IMR-90 (cell line): ENCODE results near the gene CSH1. TPM values are rescaled to one million over a fixed set of nuclear protein-coding genes. Genes with fewer than 3 reads are reported as not detected.

Experiments used
- ATAC-seq: fragments of 200-7000 bp; cut with Tn5 transposase; 2 replicates; pipeline ENCODE4 v1.9.1; 2020; ENCODE audit warnings: low read depth, mild to moderate bottlenecking, moderate library complexity
- BruUV-seq: library from RNA; stranded (reverse); fragments of 400-500 nt; replicated peaks from 2 replicates; lab custom pipeline; 2021; lab: Mats Ljungman, UMichigan
- CTCF ChIA-PET: fragments of 300-600 bp; formaldehyde crosslinking; extraction: SDS; loops from one replicate; lab custom pipeline; 2021; ENCODE audit warnings: antibody characterized with exemption; lab: Yijun Ruan, JAX
- POLR2A ChIA-PET: fragments of 300-600 bp; sonication (Branson Sonifier 250); formaldehyde crosslinking; loops from one replicate; lab custom pipeline; 2022; ENCODE audit warnings: antibody characterized with exemption; ENCODE audit not compliant: unreplicated experiment; lab: Charles Lee
- DNase-seq: peaks from one replicate; pipeline ENCODE4 v3.0.0; 2013
- H2AFZ ChIP-seq: replicated peaks from 2 replicates; pipeline ENCODE3; 2013; ENCODE audit warnings: low read length, mild to moderate bottlenecking; ENCODE audit not compliant: poor library complexity
- H2AK5ac ChIP-seq: 2 replicates; pipeline ENCODE4 v1.6.1; 2013; ENCODE audit warnings: low read depth, low read length, inconsistent platforms
- H2AK9ac ChIP-seq: replicated peaks from 2 replicates; pipeline ENCODE3; 2013; ENCODE audit warnings: mild to moderate bottlenecking, low read depth, low read length, moderate library complexity; ENCODE audit not compliant: poor library complexity
- H2BK120ac ChIP-seq: 2 replicates; pipeline ENCODE4 v1.6.1; 2013; ENCODE audit warnings: low read depth, low read length, inconsistent platforms
- H2BK15ac ChIP-seq: 3 replicates; pipeline ENCODE4 v1.6.1; 2013; ENCODE audit warnings: low read depth, low read length, inconsistent platforms
- H2BK20ac ChIP-seq: 2 replicates; pipeline ENCODE4 v1.6.1; 2013; ENCODE audit warnings: low read depth, mild to moderate bottlenecking, inconsistent platforms, low read length, moderate library complexity
- H2BK5ac ChIP-seq: 2 replicates; pipeline ENCODE4 v1.6.1; 2013; ENCODE audit warnings: mild to moderate bottlenecking, low read depth, low read length, inconsistent platforms; ENCODE audit not compliant: poor library complexity, severe bottlenecking
- H3K14ac ChIP-seq: replicated peaks from 2 replicates; pipeline ENCODE4 v1.6.1; 2013; ENCODE audit warnings: low read depth, low read length, inconsistent platforms
- H3K18ac ChIP-seq: 2 replicates; pipeline ENCODE4 v1.6.1; 2013; ENCODE audit warnings: low read depth, low read length, control low read depth
- H3K23ac ChIP-seq: 2 replicates; pipeline ENCODE4 v1.6.1; 2013; ENCODE audit warnings: low read depth, low read length, inconsistent platforms
- H3K27ac ChIP-seq: 2 replicates; pipeline ENCODE4 v1.5.1; 2013; ENCODE audit warnings: mild to moderate bottlenecking, control low read depth, low read length; ENCODE audit not compliant: insufficient read depth
- H3K27me3 ChIP-seq: 2 replicates; pipeline ENCODE4 v1.6.1; 2013; ENCODE audit warnings: low read length; ENCODE audit not compliant: control insufficient read depth, insufficient read depth
- H3K36me3 ChIP-seq: 2 replicates; pipeline ENCODE4 v1.6.1; 2013; ENCODE audit warnings: low read length, mixed read lengths; ENCODE audit not compliant: control insufficient read depth, insufficient read depth
- H3K4ac ChIP-seq: 2 replicates; pipeline ENCODE4 v1.6.1; 2013; ENCODE audit warnings: low read depth, low read length, inconsistent platforms
- H3K4me1 ChIP-seq: 2 replicates; pipeline ENCODE4 v1.6.1; 2013; ENCODE audit warnings: low read length, mixed read lengths; ENCODE audit not compliant: control insufficient read depth, insufficient read depth
- H3K4me2 ChIP-seq: 2 replicates; pipeline ENCODE4 v1.6.1; 2013; ENCODE audit warnings: low read depth, mild to moderate bottlenecking, control low read depth, low read length, moderate library complexity
- H3K4me3 ChIP-seq: 2 replicates; pipeline ENCODE4 v1.5.1; 2013; ENCODE audit warnings: low read depth, mild to moderate bottlenecking, control low read depth, low read length, moderate library complexity; ENCODE audit not compliant: insufficient read depth
- H3K56ac ChIP-seq: 2 replicates; pipeline ENCODE4 v1.6.1; 2013; ENCODE audit warnings: low read length, inconsistent platforms; ENCODE audit not compliant: insufficient read depth; ENCODE audit errors: extremely low read depth
- H3K79me1 ChIP-seq, 2 experiments: 2 replicates each; pipeline ENCODE4 v1.6.1; 2013; ENCODE audit warnings: low read length in 2 of 2, inconsistent platforms in 1 of 2, low read depth in 1 of 2
- H3K9ac ChIP-seq: 2 replicates; pipeline ENCODE4 v1.6.1; 2013; ENCODE audit warnings: low read depth, low read length, control low read depth
- H3K9me1 ChIP-seq: 2 replicates; pipeline ENCODE4 v1.6.1; 2013; ENCODE audit warnings: low read length, inconsistent platforms; ENCODE audit not compliant: insufficient read depth
- H3K9me3 ChIP-seq: 2 replicates; pipeline ENCODE4 v1.6.1; 2013; ENCODE audit warnings: low read length; ENCODE audit not compliant: control insufficient read depth, insufficient read depth
- H4K20me1 ChIP-seq: 2 replicates; pipeline ENCODE4 v1.6.1; 2013; ENCODE audit warnings: low read length, inconsistent platforms; ENCODE audit not compliant: insufficient read depth
- H4K5ac ChIP-seq: 2 replicates; pipeline ENCODE4 v1.6.1; 2013; ENCODE audit warnings: mild to moderate bottlenecking, low read depth, low read length, control low read depth
- H4K8ac ChIP-seq, 2 experiments: 2 replicates each; pipeline ENCODE4 v1.6.1; 2013; ENCODE audit warnings: low read depth in 2 of 2, low read length in 2 of 2, control low read depth in 1 of 2, inconsistent platforms in 1 of 2
- H4K91ac ChIP-seq: 2 replicates; pipeline ENCODE4 v1.6.1; 2013; ENCODE audit warnings: low read depth, low read length, inconsistent platforms; ENCODE audit not compliant: insufficient read depth
- BHLHE40 ChIP-seq: fragments of 150-350 bp; IDR thresholded peaks from 2 replicates; pipeline ENCODE4 v1.6.1; 2016; ENCODE audit warnings: mild to moderate bottlenecking, low read depth, low read length
- CEBPB ChIP-seq: IDR thresholded peaks from 2 replicates; pipeline ENCODE4 v1.6.1; 2012; ENCODE audit warnings: low read depth, low read length, improper control_type of control experiment
- CHD1 ChIP-seq: IDR thresholded peaks from 2 replicates; pipeline ENCODE4 v1.6.1; 2012; ENCODE audit warnings: low read depth, low read length, improper control_type of control experiment
- FOS ChIP-seq: fragments of 150-350 bp; IDR thresholded peaks from 2 replicates; pipeline ENCODE4 v1.6.1; 2016; ENCODE audit warnings: low read depth, low read length
- MAFK ChIP-seq: IDR thresholded peaks from 2 replicates; pipeline ENCODE4 v1.6.1; 2012; ENCODE audit warnings: low read depth, low read length, improper control_type of control experiment
- MAZ ChIP-seq: IDR thresholded peaks from 2 replicates; pipeline ENCODE4 v1.6.1; 2012; ENCODE audit warnings: low read depth, mild to moderate bottlenecking, low read length, improper control_type of control experiment, moderate library complexity, borderline replicate concordance
- MXI1 ChIP-seq: IDR thresholded peaks from 2 replicates; pipeline ENCODE4 v1.6.1; 2012; ENCODE audit warnings: low read depth, mild to moderate bottlenecking, low read length, moderate library complexity, borderline replicate concordance
- NFE2L2 ChIP-seq: fragments of 150-350 bp; IDR thresholded peaks from 2 replicates; pipeline ENCODE4 v1.6.1; 2016; ENCODE audit warnings: low read depth, mild to moderate bottlenecking, low read length
- POLR2A ChIP-seq: IDR thresholded peaks from 2 replicates; pipeline ENCODE4 v1.6.1; 2012; ENCODE audit warnings: mild to moderate bottlenecking, low read depth, low read length
- RAD21 ChIP-seq: IDR thresholded peaks from 2 replicates; pipeline ENCODE4 v1.6.1; 2012; ENCODE audit warnings: low read length, improper control_type of control experiment
- RCOR1 ChIP-seq: IDR thresholded peaks from 2 replicates; pipeline ENCODE4 v1.6.1; 2012; ENCODE audit warnings: mild to moderate bottlenecking, low read length, improper control_type of control experiment; ENCODE audit not compliant: insufficient replicate concordance
- RFX5 ChIP-seq: IDR thresholded peaks from 2 replicates; pipeline ENCODE4 v1.8.0; 2012; ENCODE audit warnings: low read depth, mild to moderate bottlenecking, low read length, moderate library complexity
- SMC3 ChIP-seq: fragments of 150-350 bp; IDR thresholded peaks from 2 replicates; pipeline ENCODE4 v1.6.1; 2016; ENCODE audit warnings: low read depth, mild to moderate bottlenecking, antibody characterized with exemption, low read length, moderate library complexity
- WGBS, 2 experiments: methylation state at CpG; one replicate each; pipeline versions ENCODE4 v1.1.5 to v1.1.7; 2013; ENCODE audit warnings: missing lambda C conversion rate in 2 of 2; ENCODE audit not compliant: insufficient read length in 1 of 2; ENCODE audit errors: extremely low coverage in 2 of 2; 5-methylcytosine and 5-hydroxymethylcytosine counted together
- dilution Hi-C: fragments of 300-500 bp; cut with HindIII; formaldehyde crosslinking; loops from one replicate; pipeline ENCODE4 v1.14.3; 2018; ENCODE audit warnings: low sequenced_read_pairs; ENCODE audit not compliant: unreplicated experiment
- in situ Hi-C: fragments of 300-500 bp; cut with MboI; formaldehyde crosslinking; loops from 3 replicates; pipeline ENCODE4 v1.14.3; 2019; ENCODE audit warnings: low sequenced_read_pairs, inconsistent platforms, mixed read lengths
- intact Hi-C: fragments of 100-400 bp; cut with micrococcal nuclease; formaldehyde crosslinking; loops from 2 replicates; pipeline ENCODE4 v1.10.0; 2022
- polyA plus RNA-seq, 3 experiments: library from polyadenylated mRNA; depleted of rRNA; stranded (reverse); fragments of >200 nt; gene quantifications; 2 replicates each; pipeline ENCODE4 v1.2.3, GENCODE V29; 2012; ENCODE audit warnings: low replicate concordance in 1 of 3
- total RNA-seq: library from RNA; depleted of rRNA; stranded (reverse); fragments of >200 nt; gene quantifications from 2 replicates; pipeline ENCODE4 v1.2.3, GENCODE V29; 2012
- TF ChIP-seq, protein P1 (sequence below): fragments of 150-350 bp; IDR thresholded peaks from 2 replicates; pipeline ENCODE4 v1.6.1; 2017; ENCODE audit warnings: mild to moderate bottlenecking, antibody characterized with exemption, low read length, low read depth
- TF ChIP-seq, protein P2 (sequence below): fragments of 150-350 bp; IDR thresholded peaks from 2 replicates; pipeline ENCODE4 v1.6.1; 2016; ENCODE audit warnings: low read depth, mild to moderate bottlenecking, low read length, moderate library complexity, borderline replicate concordance
- TF ChIP-seq, protein P3 (sequence below): conservative IDR thresholded peaks from 2 replicates; pipeline ENCODE4 v1.5.1; 2012; ENCODE audit warnings: mild to moderate bottlenecking, low read depth, low read length, improper control_type of control experiment

CSH1 gene
- total and polyA plus RNA-seq, 2 of the 4 experiments (the other 2 are of a cell fraction), result not detected

DNA sequence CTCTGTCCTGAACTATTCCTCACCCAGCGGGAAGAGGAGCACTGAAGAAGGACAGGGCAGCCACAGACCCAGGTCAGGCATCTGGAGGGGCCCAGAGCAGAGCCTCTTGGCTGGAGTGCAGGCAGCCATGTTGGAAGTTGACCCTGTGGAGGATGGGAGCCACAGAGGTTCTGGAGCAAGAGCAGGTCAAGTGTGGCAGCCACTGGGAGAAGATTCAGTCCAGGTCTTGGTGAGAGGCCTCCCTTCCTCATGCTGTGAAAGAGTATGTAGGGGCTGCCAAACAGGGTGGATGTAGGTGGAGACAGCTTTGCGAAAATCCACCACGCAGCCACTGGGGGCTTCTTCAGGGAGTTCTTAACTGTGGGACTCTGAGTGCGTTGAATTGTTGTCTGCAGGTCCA is 36.3 kb upstream of the CSH1 start:
- CTCF ChIA-PET, result no interaction called here
- POLR2A ChIA-PET, result no interaction called here
- intact Hi-C loops, result no loop called here

More for the DNA sequence above, 36.3 kb upstream of the CSH1 start:
- Histone ChIP-seq H3K27me3 (peaks cover 39% of the 10 kb centered on the region), H4K91ac (no peak overlapping the region), H2AK9ac (no peak overlapping the region), H3K4me2 (no peak overlapping the region), H4K5ac (no peak overlapping the region), H3K36me3 (no peaks in the 10 kb centered on the region), H3K14ac (no peak overlapping the region), H3K9ac (no peak overlapping the region), H3K79me1 (no peaks in the 10 kb centered on the region), H3K9me1 (no peaks in the 10 kb centered on the region), H2AFZ (no peak overlapping the region), H3K27ac (no peak overlapping the region), H2AK5ac (no peak overlapping the region), H4K8ac (no peak overlapping the region), H4K20me1 (no peaks in the 10 kb centered on the region), H3K18ac (no peak overlapping the region), H3K4ac (no peak overlapping the region), H2BK5ac (no peak overlapping the region), H2BK15ac (no peak overlapping the region), H3K23ac (no peak overlapping the region), H2BK120ac (no peak overlapping the region), H3K4me1 (no peaks in the 10 kb centered on the region), H3K9me3 (no peaks in the 10 kb centered on the region), H3K56ac (no peak overlapping the region), H3K4me3 (no peak overlapping the region), H2BK20ac (no peak overlapping the region)
- BruUV-seq, result no TSS peak
- TF ChIP-seq MAFK (no peak), FOS (no peak), MXI1 (no peak), POLR2A (no peak), MAZ (no peak), SMC3 (no peak), CHD1 (no peak), RFX5 (no peak), BHLHE40 (no peak), RAD21 (no peak), RCOR1 (no peak), NFE2L2 (no peak), CEBPB (no peak)
- TF ChIP-seq, protein P1, sequence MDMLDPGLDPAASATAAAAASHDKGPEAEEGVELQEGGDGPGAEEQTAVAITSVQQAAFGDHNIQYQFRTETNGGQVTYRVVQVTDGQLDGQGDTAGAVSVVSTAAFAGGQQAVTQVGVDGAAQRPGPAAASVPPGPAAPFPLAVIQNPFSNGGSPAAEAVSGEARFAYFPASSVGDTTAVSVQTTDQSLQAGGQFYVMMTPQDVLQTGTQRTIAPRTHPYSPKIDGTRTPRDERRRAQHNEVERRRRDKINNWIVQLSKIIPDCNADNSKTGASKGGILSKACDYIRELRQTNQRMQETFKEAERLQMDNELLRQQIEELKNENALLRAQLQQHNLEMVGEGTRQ, result no peak
- TF ChIP-seq, protein P2, sequence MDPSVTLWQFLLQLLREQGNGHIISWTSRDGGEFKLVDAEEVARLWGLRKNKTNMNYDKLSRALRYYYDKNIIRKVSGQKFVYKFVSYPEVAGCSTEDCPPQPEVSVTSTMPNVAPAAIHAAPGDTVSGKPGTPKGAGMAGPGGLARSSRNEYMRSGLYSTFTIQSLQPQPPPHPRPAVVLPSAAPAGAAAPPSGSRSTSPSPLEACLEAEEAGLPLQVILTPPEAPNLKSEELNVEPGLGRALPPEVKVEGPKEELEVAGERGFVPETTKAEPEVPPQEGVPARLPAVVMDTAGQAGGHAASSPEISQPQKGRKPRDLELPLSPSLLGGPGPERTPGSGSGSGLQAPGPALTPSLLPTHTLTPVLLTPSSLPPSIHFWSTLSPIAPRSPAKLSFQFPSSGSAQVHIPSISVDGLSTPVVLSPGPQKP, result no peak
- TF ChIP-seq, protein P3, sequence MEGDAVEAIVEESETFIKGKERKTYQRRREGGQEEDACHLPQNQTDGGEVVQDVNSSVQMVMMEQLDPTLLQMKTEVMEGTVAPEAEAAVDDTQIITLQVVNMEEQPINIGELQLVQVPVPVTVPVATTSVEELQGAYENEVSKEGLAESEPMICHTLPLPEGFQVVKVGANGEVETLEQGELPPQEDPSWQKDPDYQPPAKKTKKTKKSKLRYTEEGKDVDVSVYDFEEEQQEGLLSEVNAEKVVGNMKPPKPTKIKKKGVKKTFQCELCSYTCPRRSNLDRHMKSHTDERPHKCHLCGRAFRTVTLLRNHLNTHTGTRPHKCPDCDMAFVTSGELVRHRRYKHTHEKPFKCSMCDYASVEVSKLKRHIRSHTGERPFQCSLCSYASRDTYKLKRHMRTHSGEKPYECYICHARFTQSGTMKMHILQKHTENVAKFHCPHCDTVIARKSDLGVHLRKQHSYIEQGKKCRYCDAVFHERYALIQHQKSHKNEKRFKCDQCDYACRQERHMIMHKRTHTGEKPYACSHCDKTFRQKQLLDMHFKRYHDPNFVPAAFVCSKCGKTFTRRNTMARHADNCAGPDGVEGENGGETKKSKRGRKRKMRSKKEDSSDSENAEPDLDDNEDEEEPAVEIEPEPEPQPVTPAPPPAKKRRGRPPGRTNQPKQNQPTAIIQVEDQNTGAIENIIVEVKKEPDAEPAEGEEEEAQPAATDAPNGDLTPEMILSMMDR, result no peak
- ATAC-seq (no peak), DNase-seq (no peak)
- WGBS, 2 experiments, result no CpG with 5 or more reads among the region's 4 CpGs
- in situ Hi-C loops, result no loop called here
- dilution Hi-C loops, result no loop called here
